Osteoblast (primary cell): ENCODE results near the gene CYB5R2. TPM values are rescaled to one million over a fixed set of nuclear protein-coding genes. Genes with fewer than 3 reads are reported as not detected.

Experiments
- DNase-seq: peaks from one replicate; pipeline ENCODE4 v3.0.0; 2011; ENCODE audit warnings: low spot score, mixed read lengths; ENCODE audit not compliant: insufficient read length; ENCODE audit errors: missing footprints
- H2AFZ ChIP-seq: 2 replicates; pipeline ENCODE4 v1.6.0; 2011; ENCODE audit warnings: mild to moderate bottlenecking, low read length
- H3K27ac ChIP-seq: 2 replicates; pipeline ENCODE4 v1.5.1; 2011; ENCODE audit warnings: mild to moderate bottlenecking, low read depth, low read length, moderate library complexity
- H3K27me3 ChIP-seq: 2 replicates; pipeline ENCODE4 v1.6.0; 2012; ENCODE audit warnings: mild to moderate bottlenecking, control low read depth, inconsistent platforms, low read length, moderate library complexity; ENCODE audit not compliant: insufficient read depth
- H3K36me3 ChIP-seq: 2 replicates; pipeline ENCODE4 v1.5.1; 2011; ENCODE audit warnings: mild to moderate bottlenecking, low read length, control low read depth, moderate library complexity; ENCODE audit not compliant: insufficient read depth
- H3K4me1 ChIP-seq: 2 replicates; pipeline ENCODE4 v1.5.1; 2011; ENCODE audit warnings: mild to moderate bottlenecking, low read length, control low read depth, moderate library complexity; ENCODE audit not compliant: insufficient read depth
- H3K4me2 ChIP-seq: 2 replicates; pipeline ENCODE4 v1.6.0; 2011; ENCODE audit warnings: mild to moderate bottlenecking, low read length; ENCODE audit not compliant: insufficient read depth
- H3K4me3 ChIP-seq: fragments of 200-600 bp; sonication (generic); 3 replicates; pipeline ENCODE4 v1.5.1; 2012; ENCODE audit warnings: mild to moderate bottlenecking, low read length, inconsistent platforms; ENCODE audit not compliant: insufficient read depth
- H3K79me2 ChIP-seq: 2 replicates; pipeline ENCODE4 v1.6.0; 2012; ENCODE audit warnings: mild to moderate bottlenecking, low read length, control low read depth, inconsistent platforms; ENCODE audit not compliant: insufficient read depth
- H3K9me3 ChIP-seq: 2 replicates; pipeline ENCODE4 v1.5.1; 2011; ENCODE audit warnings: low read depth, low read length, control low read depth
- H4K20me1 ChIP-seq: 2 replicates; pipeline ENCODE4 v1.6.0; 2012; ENCODE audit warnings: mild to moderate bottlenecking, low read length, control low read depth; ENCODE audit not compliant: insufficient read depth
- total RNA-seq: library from RNA; depleted of rRNA; stranded (reverse); fragments of >200 nt; gene quantifications from 2 replicates; pipeline ENCODE4 v1.2.3, GENCODE V29; 2012
- TF ChIP-seq, protein P1 (sequence below): IDR thresholded peaks from 2 replicates; pipeline ENCODE4 v1.5.1; 2011; ENCODE audit warnings: mild to moderate bottlenecking, low read depth, low read length, moderate library complexity; ENCODE audit errors: extremely low read depth

Gene CYB5R2
- total RNA-seq, 1 donor = 14.8 TPM

DNA sequence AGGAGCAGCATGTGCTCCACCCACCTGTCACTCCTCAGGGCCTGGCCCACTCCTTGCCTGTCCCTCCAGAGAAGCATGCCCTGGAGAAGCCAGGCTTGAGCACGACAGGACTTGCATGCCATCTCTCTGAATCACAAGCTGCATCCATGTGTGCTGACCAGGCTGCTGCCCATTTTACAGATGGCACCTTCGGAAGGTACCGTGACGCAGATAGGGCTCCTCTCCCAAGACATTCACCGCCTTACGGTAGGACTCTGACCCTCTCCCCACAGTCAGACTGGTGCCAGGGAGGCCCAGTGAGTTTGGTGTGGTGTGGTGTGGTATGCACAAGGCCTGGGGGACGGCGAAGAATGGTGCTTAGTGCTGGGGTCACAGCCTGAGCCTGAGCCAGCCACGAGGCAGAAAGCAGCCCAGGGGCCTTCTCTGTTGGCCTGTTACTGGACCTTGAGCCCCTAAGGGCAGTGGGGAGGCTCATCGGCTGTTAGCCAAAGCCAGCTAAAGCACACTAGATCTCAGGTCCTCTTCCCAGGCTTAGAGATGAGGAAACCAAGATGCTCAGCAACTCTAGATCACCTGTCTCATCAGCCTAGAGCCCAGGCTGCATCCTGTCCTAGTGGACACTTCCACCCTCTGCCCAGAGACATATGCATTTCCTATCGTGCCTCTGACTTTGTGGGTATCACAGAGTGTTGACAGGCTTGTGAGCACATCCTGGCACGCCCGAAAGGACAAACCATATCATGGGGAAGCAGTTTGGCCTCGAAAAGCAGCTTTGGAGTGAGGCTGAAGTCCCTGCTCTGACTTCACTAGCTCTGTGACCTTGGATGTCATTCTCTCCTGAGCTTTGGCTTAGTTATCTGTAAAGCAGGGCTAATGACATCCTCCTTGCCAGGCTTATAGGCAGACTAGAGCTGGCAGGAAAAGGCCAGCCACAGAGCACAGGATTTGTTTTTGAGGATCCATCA is 17.8 kb downstream of the CYB5R2 start:
- Histone ChIP-seq H3K27ac (no peak overlapping the region), H3K27me3 (no peaks in the 10 kb centered on the region), H3K79me2 (no peaks in the 10 kb centered on the region), H3K4me1 (no peaks in the 10 kb centered on the region), H3K4me3 (no peak overlapping the region), H3K4me2 (no peak overlapping the region), H2AFZ (no peak overlapping the region), H3K36me3 (no peaks in the 10 kb centered on the region), H4K20me1 (no peaks in the 10 kb centered on the region), H3K9me3 (no peaks in the 10 kb centered on the region)
- DNase-seq = no peak
- TF ChIP-seq, protein P1, sequence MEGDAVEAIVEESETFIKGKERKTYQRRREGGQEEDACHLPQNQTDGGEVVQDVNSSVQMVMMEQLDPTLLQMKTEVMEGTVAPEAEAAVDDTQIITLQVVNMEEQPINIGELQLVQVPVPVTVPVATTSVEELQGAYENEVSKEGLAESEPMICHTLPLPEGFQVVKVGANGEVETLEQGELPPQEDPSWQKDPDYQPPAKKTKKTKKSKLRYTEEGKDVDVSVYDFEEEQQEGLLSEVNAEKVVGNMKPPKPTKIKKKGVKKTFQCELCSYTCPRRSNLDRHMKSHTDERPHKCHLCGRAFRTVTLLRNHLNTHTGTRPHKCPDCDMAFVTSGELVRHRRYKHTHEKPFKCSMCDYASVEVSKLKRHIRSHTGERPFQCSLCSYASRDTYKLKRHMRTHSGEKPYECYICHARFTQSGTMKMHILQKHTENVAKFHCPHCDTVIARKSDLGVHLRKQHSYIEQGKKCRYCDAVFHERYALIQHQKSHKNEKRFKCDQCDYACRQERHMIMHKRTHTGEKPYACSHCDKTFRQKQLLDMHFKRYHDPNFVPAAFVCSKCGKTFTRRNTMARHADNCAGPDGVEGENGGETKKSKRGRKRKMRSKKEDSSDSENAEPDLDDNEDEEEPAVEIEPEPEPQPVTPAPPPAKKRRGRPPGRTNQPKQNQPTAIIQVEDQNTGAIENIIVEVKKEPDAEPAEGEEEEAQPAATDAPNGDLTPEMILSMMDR = no peak

DNA sequence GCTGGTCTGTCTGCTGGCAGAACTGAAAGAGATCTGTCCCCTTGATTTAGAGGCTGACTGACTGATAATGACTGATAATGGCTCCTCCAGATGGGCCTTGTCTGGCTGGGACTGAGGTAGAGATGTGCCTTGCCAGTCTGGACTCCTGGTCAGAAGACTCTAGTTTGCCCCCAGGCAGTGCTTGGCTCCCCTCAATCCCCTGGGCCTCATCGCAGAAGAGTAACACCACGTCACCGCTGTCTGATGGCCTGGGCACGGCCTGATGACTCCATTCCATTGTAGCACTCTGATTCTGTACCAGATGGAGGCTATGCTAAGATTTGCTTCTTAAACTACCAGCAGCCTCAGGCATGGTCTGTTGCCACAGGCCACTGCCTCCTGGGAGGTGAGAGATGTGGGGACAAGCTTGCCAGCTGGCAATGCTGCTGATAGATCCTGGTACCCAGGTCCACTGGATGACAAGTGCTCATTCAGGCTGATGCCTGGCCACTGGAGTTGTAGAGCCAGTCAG is 19.1 kb downstream of the CYB5R2 start:
- H2AFZ ChIP-seq = no peak overlapping the region
- H3K79me2 ChIP-seq = no peaks in the 10 kb centered on the region
- no peak overlapping the region for H3K27ac ChIP-seq
- DNase-seq = no peak
- no peaks in the 10 kb centered on the region for H3K27me3 ChIP-seq
- no peak overlapping the region for H3K4me2 ChIP-seq
- TF ChIP-seq, protein P1 = no peak
- no peak overlapping the region for H3K4me3 ChIP-seq
- no peaks in the 10 kb centered on the region for H3K9me3 ChIP-seq
- H4K20me1 ChIP-seq = no peaks in the 10 kb centered on the region
- no peaks in the 10 kb centered on the region for H3K4me1 ChIP-seq
- no peaks in the 10 kb centered on the region for H3K36me3 ChIP-seq

DNA sequence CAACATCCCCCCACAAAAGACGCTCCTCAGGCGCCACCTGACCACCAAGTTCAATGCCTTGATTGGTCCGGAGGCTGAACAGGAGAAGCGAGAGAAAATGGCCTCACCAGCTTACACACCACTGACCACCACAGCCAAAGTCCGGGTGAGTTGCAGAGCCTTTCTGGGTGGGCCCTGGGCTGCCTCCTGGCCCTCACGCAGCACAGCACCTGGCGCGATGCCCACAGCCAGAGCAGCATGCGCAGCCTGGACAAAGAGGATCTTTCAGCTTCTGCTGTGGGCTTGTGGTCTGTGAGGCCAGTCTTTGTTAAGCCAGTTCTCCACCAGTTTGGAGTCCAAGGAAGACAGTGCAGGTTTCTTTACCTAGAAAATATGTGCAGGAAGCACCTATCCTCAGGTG is 21.6 kb downstream of the CYB5R2 start:
- Histone ChIP-seq H3K9me3 (no peaks in the 10 kb centered on the region), H4K20me1 (no peaks in the 10 kb centered on the region), H3K79me2 (no peaks in the 10 kb centered on the region), H3K36me3 (no peaks in the 10 kb centered on the region), H3K4me1 (no peaks in the 10 kb centered on the region), H3K27me3 (no peaks in the 10 kb centered on the region), H2AFZ (no peak overlapping the region), H3K4me2 (no peak overlapping the region), H3K4me3 (no peak overlapping the region), H3K27ac (no peak overlapping the region)
- TF ChIP-seq, protein P1 = no peak
- no peak for DNase-seq

DNA sequence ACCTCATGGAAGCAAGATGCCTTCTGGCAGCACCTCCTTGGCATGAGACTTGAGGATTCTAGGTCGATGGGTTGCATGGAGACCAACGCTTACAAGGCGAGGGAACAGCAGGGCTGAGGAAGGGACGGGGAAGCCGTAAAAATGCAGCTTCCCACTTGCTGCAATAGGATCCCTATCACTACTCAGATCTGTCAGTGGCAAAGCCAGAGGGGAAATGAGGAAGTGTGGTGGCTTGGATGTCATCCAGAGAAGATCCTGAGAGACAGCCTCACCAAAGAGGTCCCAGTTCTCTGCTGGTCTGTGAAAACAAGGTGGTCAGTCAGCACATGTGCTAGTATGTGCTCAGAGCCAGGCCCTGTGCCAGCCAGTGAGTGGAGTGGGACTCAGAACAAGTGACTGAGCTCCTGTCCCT is 22.2 kb downstream of the CYB5R2 start:
- Histone ChIP-seq H3K9me3 (no peaks in the 10 kb centered on the region), H2AFZ (no peak overlapping the region), H3K4me3 (no peak overlapping the region), H4K20me1 (no peaks in the 10 kb centered on the region), H3K27ac (no peak overlapping the region), H3K36me3 (no peaks in the 10 kb centered on the region), H3K79me2 (no peaks in the 10 kb centered on the region), H3K27me3 (no peaks in the 10 kb centered on the region), H3K4me1 (no peaks in the 10 kb centered on the region), H3K4me2 (no peak overlapping the region)
- TF ChIP-seq, protein P1 = no peak
- DNase-seq = no peak
